Panc1 (cell line): Measurements from ENCODE around the gene KIF4A. TPM values are rescaled to one million over a fixed set of nuclear protein-coding genes. Genes with fewer than 3 reads are reported as not detected.

Experiments
- ATAC-seq: fragments of 200-7000 bp; cut with Tn5 transposase; 2 replicates; pipeline ENCODE4 v1.9.1; 2020; ENCODE audit warnings: mild to moderate bottlenecking, moderate library complexity
- BruUV-seq: library from RNA; stranded (reverse); fragments of 400-500 nt; replicated peaks from 2 replicates; lab custom pipeline; 2021; lab: Mats Ljungman, UMichigan
- CTCF ChIA-PET: fragments of 300-600 bp; sonication (Branson Sonifier 250); formaldehyde crosslinking; loops from one replicate; lab custom pipeline; 2022; ENCODE audit warnings: antibody characterized with exemption; lab: Charles Lee
- POLR2A ChIA-PET: fragments of 300-600 bp; sonication (Branson Sonifier 250); formaldehyde crosslinking; loops from one replicate; lab custom pipeline; 2022; ENCODE audit warnings: antibody characterized with exemption; lab: Charles Lee
- DNase-seq: peaks from one replicate; pipeline ENCODE4 v3.0.0-alpha.2; 2010; ENCODE audit warnings: low read depth, low spot score
- H3K27ac ChIP-seq: 2 replicates; pipeline ENCODE4 v1.5.1; 2011; ENCODE audit warnings: mild to moderate bottlenecking, low read length, inconsistent platforms
- H3K27me3 ChIP-seq: fragments of 200-500 bp; sonication (Bioruptor generic); 2 replicates; pipeline ENCODE4 v1.6.0; 2014; ENCODE audit warnings: low read length, inconsistent platforms; ENCODE audit not compliant: control insufficient read depth, insufficient read depth
- H3K36me3 ChIP-seq: fragments of 200-500 bp; sonication (Bioruptor generic); 2 replicates; pipeline ENCODE4 v1.5.1; 2014; ENCODE audit warnings: inconsistent platforms, mild to moderate bottlenecking, low read length, moderate library complexity; ENCODE audit not compliant: control insufficient read depth, insufficient read depth
- H3K4me1 ChIP-seq: 2 replicates; pipeline ENCODE4 v1.5.1; 2011; ENCODE audit warnings: inconsistent platforms, mild to moderate bottlenecking, low read length, moderate library complexity; ENCODE audit not compliant: control insufficient read depth, insufficient read depth
- H3K4me3 ChIP-seq, 2 experiments: 2 replicates each; pipeline ENCODE4 v1.5.1; 2011 to 2012; ENCODE audit warnings: low read depth in 2 of 2, low read length in 2 of 2, mild to moderate bottlenecking in 2 of 2, inconsistent platforms in 1 of 2, moderate library complexity in 1 of 2
- H3K9me3 ChIP-seq: fragments of 200-500 bp; sonication (Bioruptor generic); 2 replicates; pipeline ENCODE4 v1.5.1; 2014; ENCODE audit warnings: low read depth, mild to moderate bottlenecking, inconsistent platforms, low read length, moderate library complexity; ENCODE audit not compliant: control insufficient read depth, insufficient read depth
- CTCF ChIP-seq: fragments of 450-650 bp; IDR thresholded peaks from 2 replicates; pipeline ENCODE4 v1.5.1; 2017; ENCODE audit warnings: mild to moderate bottlenecking
- POLR2AphosphoS5 ChIP-seq: IDR thresholded peaks from 2 replicates; pipeline ENCODE4 v1.6.1; 2012; ENCODE audit warnings: mild to moderate bottlenecking, low read depth, low read length, moderate library complexity
- REST ChIP-seq, 2 experiments: IDR thresholded peaks; 2 replicates each; pipeline ENCODE4 v1.6.1; 2011 to 2012; ENCODE audit warnings: low read depth in 2 of 2, control low read depth in 1 of 2, low read length in 1 of 2, mild to moderate bottlenecking in 1 of 2, moderate library complexity in 1 of 2; ENCODE audit not compliant: insufficient read depth in 1 of 2
- SIN3A ChIP-seq: IDR thresholded peaks from 2 replicates; pipeline ENCODE4 v1.6.1; 2012; ENCODE audit warnings: low read depth, mild to moderate bottlenecking, low read length, moderate library complexity, borderline replicate concordance; ENCODE audit not compliant: insufficient read depth
- TCF7L2 ChIP-seq: IDR thresholded peaks from 2 replicates; pipeline ENCODE4 v1.6.1; 2011; ENCODE audit warnings: mild to moderate bottlenecking, low read depth, low read length, inconsistent platforms
- in situ Hi-C: cut with HindIII; loops from 2 replicates; pipeline ENCODE4 v1.10.0; 2016; ENCODE audit warnings: low sequenced_read_pairs, low pct_unique_long_range_greater_than_20kb
- intact Hi-C: fragments of 100-400 bp; cut with micrococcal nuclease; formaldehyde crosslinking; loops from one replicate; pipeline ENCODE4 v1.10.0; 2022; ENCODE audit not compliant: unreplicated experiment
- total RNA-seq: library from RNA; stranded (reverse); gene quantifications from one replicate; pipeline ENCODE4 v1.2.1, GENCODE V29; 2021; ENCODE audit not compliant: unreplicated experiment

KIF4A gene
- total RNA-seq, 1 experiment from 2014 or later, result 62.6 TPM

- POLR2A ChIA-PET, result no interaction called here
- CTCF ChIA-PET, result no interaction called here
- Histone ChIP-seq H3K9me3 (no peaks in the 10 kb centered on the region), H3K27ac (no peak overlapping the region), H3K4me3 (no peak overlapping the region), H3K36me3 (no peaks in the 10 kb centered on the region), H3K4me1 (no peaks in the 10 kb centered on the region), H3K27me3 (peaks cover 4% of the 10 kb centered on the region; the same call in 1 of the 2 replicates)
- intact Hi-C loops (no loop called here), in situ Hi-C loops (no loop called here)
- DNase-seq, result no peak
- ATAC-seq, result no peak
- TF ChIP-seq REST (IDR thresholded peaks at IDR 0.05; ENCODE audit: insufficient read depth in 1 of 2, low read depth in 2 of 2, low read length in 1 of 2), result no peak
- TF ChIP-seq POLR2AphosphoS5, result no peak
- no peak for TF ChIP-seq TCF7L2
- no peak for TF ChIP-seq SIN3A
- TF ChIP-seq CTCF, result no peak
- no TSS peak for BruUV-seq
Observed at GRCh38 chrX:70254063-70254400, 35.9 kb upstream of the KIF4A start.

DNA sequence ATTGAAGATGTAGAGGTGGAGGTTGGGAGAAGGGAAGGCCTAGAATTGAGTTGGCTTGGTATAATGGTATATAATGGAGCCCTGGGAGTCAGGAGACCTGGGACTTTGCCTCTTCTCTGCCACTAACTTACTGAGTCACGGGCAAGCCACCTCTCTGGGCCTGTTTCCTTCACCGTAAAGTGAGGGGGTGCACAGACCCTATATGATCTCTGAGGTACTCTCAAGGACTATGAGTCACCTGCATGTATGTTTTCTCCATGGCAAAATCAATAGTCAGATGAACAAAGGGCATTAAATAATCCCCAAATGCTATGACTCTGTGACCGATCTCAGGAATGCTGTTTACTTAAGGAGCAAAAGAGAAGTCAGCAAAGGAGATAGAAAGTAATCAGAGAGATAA lies 35.0 kb upstream of the KIF4A start:
- H3K4me3 ChIP-seq, result no peak overlapping the region
- BruUV-seq, result no TSS peak
- ChIA-PET POLR2A (no interaction called here), CTCF (no interaction called here)
- H3K36me3 ChIP-seq, result no peaks in the 10 kb centered on the region
- H3K27me3 ChIP-seq, result peaks cover 4% of the 10 kb centered on the region; the same call in 1 of the 2 replicates
- no peaks in the 10 kb centered on the region for H3K9me3 ChIP-seq
- ATAC-seq (no peak), DNase-seq (no peak)
- no peaks in the 10 kb centered on the region for H3K4me1 ChIP-seq
- in situ Hi-C loops (no loop called here), intact Hi-C loops (no loop called here)
- TF ChIP-seq SIN3A, result no peak
- TF ChIP-seq TCF7L2, result no peak
- no peak for TF ChIP-seq REST (IDR thresholded peaks at IDR 0.05; ENCODE audit: insufficient read depth in 1 of 2, low read depth in 2 of 2, low read length in 1 of 2)
- TF ChIP-seq POLR2AphosphoS5, result no peak
- no peak for TF ChIP-seq CTCF
- no peak overlapping the region for H3K27ac ChIP-seq
